Umbilical cord (tissue), 2 donors: ENCODE data around the gene RFX8. TPM values are rescaled to one million over a fixed set of nuclear protein-coding genes. Genes with fewer than 3 reads are reported as not detected.

ENCODE experiments used
- DNase-seq: peaks from one replicate; pipeline ENCODE4 v3.0.0-alpha.2; 2015; ENCODE audit warnings: low spot score
- total RNA-seq: library from RNA; depleted of rRNA; stranded (reverse); fragments of >200 nt; gene quantifications from one replicate; pipeline ENCODE4 v1.2.3, GENCODE V29; 2014; ENCODE audit warnings: low replicate concordance; ENCODE audit not compliant: insufficient read depth

Gene RFX8
- total RNA-seq, 1 donor from 2014 or later: 1.2 TPM

- no peak for DNase-seq
Measured at GRCh38 chr2:101382442-101382841, 92.5 kb downstream of the RFX8 start.

GRCh38 chr2:101380376-101380775 lies 94.5 kb downstream of the RFX8 start:
- DNase-seq: peak; percentile 67

DNA sequence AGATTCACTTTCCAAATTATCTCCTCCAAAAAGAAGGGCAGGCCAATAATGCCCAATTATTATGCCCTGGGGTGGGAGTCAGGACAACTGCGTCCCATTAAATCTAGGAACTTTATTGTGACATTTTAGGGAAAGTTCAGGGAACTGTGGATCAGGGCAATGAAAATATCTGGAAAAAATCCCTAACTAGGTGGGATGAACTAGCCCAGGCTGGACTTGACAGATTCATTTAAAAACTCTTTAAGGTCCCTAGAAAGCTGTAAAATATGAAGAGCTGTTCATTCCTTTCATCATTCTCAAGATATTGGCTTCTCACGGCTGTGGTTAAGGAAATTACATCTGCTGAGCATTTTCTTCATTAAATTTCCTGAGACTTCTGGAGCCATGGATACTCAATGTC lies 95.8 kb downstream of the RFX8 start:
- no peak for DNase-seq

GRCh38 chr2:101375653-101376052 lies 99.3 kb downstream of the RFX8 start:
- DNase-seq: no peak

DNA sequence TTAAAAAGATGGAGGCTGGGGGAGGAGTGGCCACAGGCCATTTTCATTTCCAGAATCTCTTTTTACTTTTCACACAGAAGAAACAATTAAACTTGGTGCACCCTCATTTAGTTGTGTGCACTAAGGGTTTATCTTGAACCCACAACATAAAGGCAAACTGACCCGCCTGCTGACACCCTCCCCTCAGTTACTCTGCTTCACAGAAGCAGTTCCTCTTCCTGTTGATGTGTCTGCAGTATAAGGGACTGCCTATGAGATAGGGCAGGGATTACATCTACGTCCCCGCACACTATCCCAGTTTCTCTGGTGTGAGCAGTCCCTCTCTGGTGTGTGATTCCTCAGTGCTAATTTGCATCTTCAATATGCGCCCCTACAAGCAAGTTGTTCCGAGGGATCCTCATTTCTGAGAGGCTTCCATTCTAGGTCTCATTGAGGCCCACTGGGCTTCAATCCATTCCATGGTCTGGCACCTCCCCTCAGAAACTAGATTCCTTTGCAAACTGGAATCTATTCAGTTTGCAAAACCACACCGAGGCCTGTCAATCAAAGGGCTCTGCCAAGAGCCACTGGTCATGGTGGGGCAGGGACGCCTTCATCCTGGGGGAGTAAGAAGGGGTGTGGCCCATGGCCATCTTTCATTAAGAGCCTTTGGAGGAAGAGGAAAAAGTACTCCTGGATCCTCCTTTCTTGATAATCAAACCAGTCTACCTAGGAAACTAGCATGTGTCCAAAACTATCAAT lies 99.9 kb downstream of the RFX8 start:
- DNase-seq: no peak

GRCh38 chr2:101372792-101373191 lies 102.1 kb downstream of the RFX8 start:
- DNase-seq: no peak

DNA sequence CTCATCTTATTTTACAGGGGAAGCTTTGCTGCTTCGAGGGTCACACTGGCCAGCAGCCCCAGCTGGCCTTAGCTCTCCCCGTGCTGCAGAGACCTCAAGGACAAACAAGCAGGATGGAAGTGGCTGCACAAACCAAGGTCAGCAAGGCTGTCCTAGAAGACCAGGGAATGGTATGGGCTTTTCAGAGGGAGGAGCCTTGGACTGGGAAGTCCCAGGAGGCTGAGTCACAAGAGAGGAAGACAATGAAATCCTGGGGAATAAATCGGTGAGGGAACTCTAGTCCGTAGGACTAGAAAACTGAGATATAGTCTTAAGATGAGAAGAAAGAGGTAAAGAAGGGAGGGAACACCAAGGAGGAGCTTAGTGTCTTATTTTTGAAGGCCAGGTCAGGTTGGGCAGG lies 103.3 kb downstream of the RFX8 start:
- DNase-seq: no peak

DNA sequence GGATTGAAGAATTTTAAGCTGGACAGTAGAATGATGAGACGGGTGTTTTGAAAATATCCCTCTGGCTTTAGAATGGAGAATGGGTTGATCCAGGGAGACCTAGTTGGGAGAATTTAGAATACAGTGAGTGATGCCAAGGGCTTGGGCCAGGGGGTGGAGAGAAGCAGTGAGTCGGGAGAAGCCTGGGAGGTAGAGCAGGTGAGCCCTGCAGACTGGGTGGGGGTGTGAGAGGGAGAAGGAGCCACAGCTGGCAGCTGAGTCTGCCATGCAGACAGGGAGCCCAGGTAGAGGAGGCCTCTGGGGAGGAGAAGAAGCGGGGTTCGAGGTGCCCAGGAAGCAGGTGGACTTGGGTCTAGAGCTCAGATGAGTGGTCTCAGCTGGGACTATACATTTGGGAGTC lies 105.8 kb downstream of the RFX8 start:
- no peak for DNase-seq

- no peak for DNase-seq
Measured at GRCh38 chr2:101368376-101368775, 106.5 kb downstream of the RFX8 start.

DNA sequence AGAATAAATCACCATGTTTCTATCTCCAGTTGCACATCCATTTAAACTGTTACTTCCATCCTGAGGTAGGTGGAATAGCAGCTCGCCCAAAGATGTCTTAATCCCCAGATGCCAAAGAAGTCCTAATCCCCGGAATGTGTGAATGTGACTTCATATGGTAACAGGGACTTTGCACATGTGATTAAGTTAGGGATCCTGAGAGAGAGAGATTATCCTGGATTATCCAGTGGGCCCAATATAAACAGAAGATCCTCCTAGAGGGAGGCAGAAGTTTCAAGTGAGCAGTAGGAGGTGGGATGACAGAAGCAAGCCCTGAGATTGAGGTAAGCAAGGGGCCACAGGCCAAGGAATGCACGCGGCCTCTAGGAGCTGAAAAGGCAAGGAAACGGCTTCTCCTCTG lies 107.4 kb downstream of the RFX8 start:
- DNase-seq: no peak

GRCh38 chr2:101364878-101365277 lies 110.0 kb downstream of the RFX8 start:
- no peak for DNase-seq

GRCh38 chr2:101362777-101363176 lies 112.1 kb downstream of the RFX8 start:
- no peak for DNase-seq

- no peak for DNase-seq
Measured at GRCh38 chr2:101362316-101362715, 112.6 kb downstream of the RFX8 start.

- no peak for DNase-seq
Measured at GRCh38 chr2:101361522-101361921, 113.4 kb downstream of the RFX8 start.

DNA sequence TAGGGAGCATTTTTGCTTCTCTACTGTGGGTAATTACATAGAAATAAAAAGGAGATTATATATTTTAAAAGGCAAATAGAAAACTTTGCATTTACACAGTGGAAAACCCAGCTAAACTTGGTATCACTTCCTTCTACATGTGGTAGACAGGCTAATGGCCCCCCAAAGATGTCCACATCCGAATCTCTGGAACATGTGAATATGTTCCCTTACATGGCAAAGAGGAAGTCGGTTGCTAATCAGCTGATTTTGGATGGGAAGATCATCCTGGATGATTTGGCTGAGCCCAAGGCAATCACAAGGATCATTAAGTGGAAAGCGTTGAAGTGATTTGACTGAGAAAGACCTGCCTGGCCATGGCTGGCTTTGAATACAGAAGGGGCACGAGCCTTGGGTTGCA lies 113.8 kb downstream of the RFX8 start:
- DNase-seq: no peak

DNA sequence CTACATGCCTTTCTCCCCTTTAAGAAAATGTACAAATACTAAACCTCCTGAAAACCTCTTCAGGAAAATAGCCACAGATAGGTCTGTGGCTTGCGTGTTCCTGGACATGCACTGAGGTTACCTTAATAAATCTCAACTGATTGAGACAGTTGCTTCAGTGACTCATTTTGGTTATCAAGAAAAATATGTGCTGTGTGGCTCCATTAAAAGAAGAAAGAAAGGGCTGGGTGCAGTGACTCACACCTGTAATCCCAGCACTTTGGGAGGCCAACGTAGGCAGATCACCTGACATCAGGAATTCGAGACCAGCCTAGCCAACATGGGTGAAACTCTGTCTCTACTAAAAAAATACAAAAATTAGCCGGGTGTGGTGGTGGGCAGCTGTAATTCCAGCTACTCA lies 114.7 kb downstream of the RFX8 start:
- DNase-seq: peak; percentile 46

- no peak for DNase-seq
Measured at GRCh38 chr2:101359410-101359954, 115.4 kb downstream of the RFX8 start.

GRCh38 chr2:101357376-101357775 lies 117.5 kb downstream of the RFX8 start:
- no peak for DNase-seq

DNA sequence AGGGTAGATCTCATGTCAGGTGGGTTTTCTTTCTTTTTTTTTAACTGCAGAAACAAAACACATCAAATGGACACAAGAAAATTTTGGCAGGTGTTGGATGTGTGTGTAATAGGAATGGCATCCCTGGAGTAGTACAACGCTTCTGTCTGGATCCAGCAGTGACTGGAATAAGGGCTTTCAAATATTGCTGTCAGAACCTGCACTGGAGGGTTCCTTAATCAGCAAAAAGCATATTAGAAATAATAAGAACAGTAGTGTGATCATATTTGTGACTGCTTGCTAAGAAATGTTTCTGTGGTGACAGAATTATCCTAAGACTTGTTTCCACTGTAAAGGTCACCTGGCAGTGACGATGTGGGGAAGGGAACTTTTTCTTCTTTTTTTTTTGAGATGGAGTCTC lies 118.4 kb downstream of the RFX8 start:
- no peak for DNase-seq

DNA sequence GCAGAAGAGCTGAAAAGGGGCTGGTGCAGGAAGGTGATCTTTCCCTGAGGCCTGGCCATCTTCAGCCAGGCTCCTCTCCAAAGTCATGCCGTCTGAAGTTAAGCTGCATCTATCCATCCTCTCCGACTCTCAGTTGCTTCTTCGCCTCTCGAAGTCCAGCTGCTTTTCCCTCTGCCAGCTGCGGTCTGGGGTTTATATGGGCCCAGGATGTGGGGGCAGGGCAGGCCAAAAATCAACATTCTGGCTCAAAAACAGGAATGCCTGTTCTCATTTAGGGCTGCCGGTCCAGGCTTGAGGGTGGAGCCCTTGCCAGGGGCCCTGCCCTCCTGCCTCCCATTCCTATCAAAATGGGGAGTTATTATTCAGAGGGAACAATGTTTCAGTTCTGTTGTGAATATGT lies 118.9 kb downstream of the RFX8 start:
- DNase-seq: no peak

DNA sequence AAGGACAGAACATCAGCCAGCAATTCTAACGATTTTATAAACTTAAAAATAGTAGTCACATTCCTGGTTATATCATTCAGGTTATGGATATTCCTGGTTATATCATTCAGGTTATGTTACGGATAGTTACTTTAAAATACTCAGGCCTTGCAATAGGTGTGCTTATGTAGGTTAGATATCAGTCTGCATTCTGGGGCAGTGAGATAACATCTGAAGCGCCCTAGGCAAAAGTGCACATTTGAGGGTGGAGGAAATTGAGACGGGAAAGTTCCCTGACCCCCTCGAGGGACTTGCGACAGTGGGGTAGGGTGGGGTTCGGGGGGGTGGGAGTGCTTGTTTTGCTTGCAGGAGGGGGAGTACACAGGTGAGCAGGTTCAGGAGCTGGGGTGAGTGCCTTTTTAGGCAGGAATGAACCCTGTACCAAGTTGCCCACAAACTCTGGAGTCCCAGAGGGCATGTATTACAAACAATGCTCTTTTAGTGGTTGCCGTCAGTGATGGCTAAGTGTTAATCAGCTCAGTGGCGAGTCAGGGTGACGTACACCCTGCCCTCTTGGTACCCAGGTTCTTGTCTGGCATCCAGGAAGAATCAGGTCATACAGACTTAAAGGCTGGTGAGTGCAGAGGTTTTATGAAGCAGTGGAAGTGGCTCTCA lies 119.4 kb downstream of the RFX8 start:
- DNase-seq: no peak

GRCh38 chr2:101354420-101355311 lies 120.2 kb downstream of the RFX8 start:
- no peak for DNase-seq
